GM21423 (cell line): Measurements from ENCODE around the gene RSPH10B2.
"Not testable (repeated sequence)": the region's sequence is repeated elsewhere in the genome, so short reads cannot be mapped to it uniquely, and the experiment has no call there.

Experiments used
- ATAC-seq: cut with Tn5 transposase; IDR thresholded peaks from one replicate; pipeline ENCODE4 v1.9.1; 2021; ENCODE audit warnings: mild to moderate bottlenecking, moderate library complexity; ENCODE audit not compliant: unreplicated experiment

Gene RSPH10B2

DNA sequence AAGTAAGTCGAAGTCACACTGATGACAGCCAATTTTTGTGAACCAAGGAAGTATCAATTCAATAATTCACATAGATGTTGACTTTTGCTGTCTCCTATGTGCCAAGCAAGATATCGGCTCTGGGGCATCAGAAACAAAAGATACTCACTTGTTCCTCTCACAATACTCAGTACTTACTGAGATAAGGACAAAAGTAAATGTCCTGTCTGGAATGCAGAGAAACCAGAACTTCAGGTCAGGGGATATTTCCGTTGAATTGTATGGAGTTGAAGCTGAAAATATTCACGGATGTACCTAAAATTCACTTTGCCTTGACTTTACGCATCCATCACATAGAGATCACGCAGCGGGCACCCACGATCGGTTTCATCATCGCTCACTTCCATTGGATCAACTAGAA is 83.2 kb downstream of the RSPH10B2 start:
- ATAC-seq: not testable (repeated sequence)

DNA sequence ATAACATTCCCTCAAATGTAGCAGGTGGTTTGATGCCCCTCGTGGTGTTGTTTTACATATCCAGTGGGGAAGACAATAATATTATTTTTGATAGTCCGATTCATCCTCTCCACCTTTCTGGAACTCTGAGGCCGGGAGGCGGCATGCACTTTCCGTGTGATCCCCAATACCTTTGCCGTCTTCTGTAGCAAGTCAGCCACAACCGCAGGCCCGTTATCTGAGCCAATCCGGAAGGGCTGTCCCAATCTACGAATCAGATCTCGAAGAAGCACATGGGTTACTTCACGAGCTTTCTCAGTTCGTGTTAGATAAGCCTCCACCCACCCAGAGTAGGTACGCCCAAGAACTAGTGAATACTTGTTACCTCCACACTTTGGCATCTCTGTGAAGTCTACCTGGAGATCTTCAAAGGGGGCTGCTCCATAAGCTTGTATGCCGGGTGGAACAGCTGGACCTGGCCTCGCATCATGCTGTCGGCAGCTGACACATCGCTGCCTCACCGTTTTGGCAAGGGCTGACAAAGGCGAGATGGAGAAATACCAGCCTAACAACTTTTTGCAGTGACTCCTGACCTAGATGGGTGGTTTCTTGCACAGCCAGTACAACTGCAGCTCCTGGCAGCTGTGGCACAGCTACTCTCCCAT is 88.5 kb downstream of the RSPH10B2 start:
- not testable (repeated sequence) for ATAC-seq

DNA sequence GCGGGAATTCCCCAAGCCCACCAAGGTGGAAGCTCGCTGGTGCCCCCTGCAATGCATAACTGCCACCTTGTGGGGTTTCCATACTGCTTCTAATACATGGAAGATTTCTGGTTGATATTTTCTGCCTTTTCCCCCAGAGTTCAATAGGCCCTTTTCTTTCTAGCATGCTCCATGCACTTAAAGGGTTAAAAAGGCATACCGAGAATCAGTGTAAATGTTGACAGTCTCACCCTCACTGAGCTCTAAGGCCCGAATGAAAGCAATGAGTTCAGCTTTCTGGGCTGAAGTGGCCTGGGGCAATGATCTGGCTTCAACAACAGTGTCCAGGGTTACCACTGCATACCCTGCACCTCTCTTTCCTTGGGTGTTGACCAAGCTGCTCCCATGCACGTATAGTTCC is 89.2 kb downstream of the RSPH10B2 start:
- ATAC-seq: not testable (repeated sequence)

DNA sequence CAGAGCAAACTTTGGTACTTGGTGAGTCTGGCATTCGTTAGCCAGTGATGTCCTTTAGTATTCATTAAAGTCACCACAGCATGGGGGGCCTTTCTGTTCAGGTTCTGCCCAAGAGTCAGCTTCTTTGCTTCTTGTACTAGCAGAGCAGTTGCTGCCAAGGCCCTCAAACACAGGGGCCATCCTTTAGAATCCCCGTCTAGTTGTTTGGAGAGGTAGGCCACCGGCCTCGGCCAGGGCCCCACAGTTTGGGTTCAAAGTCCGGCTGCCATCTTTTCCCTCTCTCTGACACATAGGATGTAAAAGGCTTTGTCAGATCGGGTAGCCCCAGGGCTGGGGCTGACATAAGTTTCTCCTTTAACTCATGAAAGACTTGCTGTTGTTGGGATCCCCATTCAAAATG is 89.8 kb downstream of the RSPH10B2 start:
- ATAC-seq: not testable (repeated sequence)

DNA sequence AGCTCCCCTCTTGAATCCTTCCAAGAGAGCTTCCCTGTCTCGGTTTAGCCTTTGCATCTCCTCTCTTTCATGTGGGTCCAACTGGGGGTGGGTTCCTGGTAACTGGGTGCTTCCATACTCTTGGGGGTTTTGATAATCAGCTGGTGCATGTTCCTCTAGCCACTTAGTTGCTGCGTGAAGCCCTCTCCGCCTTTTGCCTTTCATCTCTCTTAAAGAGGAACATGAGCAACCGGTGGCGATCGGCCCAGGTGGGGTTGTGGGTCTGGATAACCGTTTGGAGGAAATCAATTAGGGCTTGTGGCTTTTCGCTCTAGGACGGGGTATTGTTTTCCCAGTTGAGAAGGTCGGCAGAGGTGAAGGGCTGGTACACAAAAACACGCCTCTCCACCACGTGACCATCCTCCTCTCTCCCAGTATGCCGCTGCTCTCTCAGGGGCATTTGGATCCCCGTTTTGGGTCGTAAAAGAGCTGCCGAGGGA is 92.1 kb downstream of the RSPH10B2 start:
- not testable (repeated sequence) for ATAC-seq

DNA sequence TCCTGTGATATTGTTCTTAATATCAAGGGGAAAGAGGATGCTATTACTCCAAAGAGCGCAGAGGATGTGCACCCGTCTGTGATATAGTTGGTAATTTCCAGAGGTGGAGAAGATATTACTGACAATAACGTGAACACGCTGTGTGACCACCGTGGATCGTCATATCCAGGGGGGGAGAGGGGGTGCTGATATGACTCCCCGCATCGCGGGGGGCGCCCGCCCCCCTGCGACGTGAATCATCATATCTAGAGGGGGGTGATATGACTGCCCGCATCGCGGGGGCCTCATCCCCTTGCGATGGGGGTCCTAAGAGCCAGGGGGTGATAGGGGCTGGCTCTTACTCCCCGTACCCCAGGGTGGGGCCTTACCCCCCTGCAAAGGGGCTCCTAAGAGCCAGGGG is 93.8 kb downstream of the RSPH10B2 start:
- not testable (repeated sequence) for ATAC-seq
